GM19324 (cell line): ENCODE measurements around the gene IL26.
"Not testable (repeated sequence)": the region's sequence is repeated elsewhere in the genome, so short reads cannot be mapped to it uniquely, and the experiment has no call there.

Source experiments
- ATAC-seq: cut with Tn5 transposase; IDR thresholded peaks from one replicate; pipeline ENCODE4 v1.9.1; 2021; ENCODE audit warnings: mild to moderate bottlenecking, moderate library complexity; ENCODE audit not compliant: unreplicated experiment, low FRiP score

IL26 gene

DNA sequence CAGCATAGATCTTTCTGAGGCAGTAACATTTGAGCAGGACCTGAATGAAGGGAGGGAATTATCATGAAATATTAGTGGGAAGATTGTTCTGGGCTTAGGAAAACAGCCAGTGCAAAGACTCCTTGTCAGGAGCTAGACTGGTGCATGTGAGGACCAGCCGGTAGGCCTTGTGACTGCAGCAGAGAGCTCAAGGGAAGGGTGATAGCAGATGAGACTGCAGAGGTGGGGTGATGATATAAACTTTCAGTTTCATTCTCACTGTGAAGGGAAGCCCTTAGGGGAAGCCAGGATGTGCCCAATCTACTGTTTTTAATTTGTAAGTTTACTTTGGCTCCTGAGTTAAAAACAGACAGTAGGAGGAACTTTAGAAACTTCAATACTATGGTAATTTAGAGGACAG, 15.4 kb upstream of the IL26 start:
- peak; percentile 92 for ATAC-seq

DNA sequence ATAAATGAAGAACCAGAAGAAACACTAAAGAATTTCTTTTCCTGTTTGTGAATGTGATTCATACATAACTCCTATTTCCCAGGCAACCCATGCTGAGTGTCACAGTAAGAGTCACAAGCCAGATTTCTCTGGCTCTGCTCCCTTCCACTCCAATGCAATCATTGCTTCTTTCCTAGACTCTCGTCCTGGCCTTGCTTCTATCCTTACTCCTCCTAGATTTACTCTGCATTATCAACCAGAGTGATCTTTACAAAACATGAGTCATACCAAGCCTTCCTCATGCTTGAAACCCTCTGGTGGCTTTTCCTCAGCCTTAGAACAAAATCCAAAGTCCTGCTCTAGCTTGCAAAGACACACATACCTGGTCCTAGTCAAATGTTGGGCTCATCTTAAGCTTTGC, 14.5 kb upstream of the IL26 start:
- no peak for ATAC-seq

DNA sequence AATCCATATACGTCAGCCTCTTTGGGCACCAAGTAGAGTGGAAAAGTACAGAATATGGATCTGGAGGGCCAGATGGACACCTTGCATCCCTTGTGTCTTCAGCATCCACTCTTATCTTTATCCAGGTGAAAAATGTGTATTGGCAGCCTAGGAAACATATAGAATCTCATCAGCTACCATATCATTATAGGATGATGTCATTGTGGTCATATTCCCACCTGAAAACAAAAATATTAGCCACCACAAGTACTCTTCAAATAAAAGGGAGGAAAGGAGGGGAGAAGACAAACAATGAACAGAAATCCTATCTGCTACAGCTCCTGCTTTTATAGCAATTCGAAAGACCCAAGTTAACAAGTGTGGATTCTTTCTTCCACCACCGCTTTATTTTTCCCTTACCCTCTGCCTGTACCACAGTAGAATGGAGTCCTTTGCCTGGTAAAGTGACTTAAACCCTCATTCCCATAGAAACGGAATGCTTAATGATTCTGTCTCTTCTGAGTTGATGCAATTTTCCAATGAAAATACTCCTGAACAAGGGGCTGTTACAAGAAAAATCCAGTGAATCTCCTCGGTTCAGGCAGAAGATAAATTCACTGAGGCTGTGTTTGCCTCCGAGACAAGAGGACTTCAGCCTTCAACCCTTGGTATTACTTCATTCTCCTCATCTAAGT, 13.8 kb upstream of the IL26 start:
- ATAC-seq = no peak

DNA sequence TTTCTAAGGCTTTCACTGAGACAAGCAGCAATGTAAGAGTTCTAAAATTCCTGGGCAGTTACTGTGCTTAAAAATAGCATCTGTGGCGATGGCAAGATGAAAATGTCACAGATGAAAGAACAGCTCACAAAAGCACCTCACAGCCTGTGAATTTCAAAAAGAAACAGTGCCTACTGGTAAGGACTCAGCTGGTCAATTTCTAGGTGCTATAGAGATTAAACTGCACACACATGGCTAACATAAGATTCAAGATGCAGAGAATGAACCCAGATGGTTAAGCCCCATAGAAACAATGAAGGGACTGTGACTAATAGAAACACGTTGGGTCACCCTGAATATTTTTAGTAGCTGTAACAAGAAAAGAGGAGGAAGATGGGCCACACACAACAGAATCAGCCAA, 12.0 kb upstream of the IL26 start:
- ATAC-seq = no peak

DNA sequence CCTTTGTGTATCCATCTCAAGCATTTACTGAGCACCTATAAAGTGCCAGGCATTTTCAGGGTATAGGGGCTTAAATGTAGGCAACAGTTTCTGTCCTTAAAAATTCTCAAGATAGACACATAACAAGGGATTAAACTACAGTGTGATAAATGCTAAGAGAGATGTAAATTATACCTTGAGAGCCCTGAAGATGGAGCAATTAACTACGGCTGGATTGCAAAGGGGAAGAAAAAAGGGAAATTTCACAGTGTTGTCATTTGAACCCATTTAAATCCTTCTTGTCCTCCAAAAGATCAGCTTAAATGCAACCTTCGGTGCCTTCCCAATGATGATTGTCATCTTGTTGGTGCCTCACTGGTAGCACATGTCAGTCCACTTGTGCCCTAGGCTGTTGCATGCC, 11.5 kb upstream of the IL26 start:
- ATAC-seq = no peak

DNA sequence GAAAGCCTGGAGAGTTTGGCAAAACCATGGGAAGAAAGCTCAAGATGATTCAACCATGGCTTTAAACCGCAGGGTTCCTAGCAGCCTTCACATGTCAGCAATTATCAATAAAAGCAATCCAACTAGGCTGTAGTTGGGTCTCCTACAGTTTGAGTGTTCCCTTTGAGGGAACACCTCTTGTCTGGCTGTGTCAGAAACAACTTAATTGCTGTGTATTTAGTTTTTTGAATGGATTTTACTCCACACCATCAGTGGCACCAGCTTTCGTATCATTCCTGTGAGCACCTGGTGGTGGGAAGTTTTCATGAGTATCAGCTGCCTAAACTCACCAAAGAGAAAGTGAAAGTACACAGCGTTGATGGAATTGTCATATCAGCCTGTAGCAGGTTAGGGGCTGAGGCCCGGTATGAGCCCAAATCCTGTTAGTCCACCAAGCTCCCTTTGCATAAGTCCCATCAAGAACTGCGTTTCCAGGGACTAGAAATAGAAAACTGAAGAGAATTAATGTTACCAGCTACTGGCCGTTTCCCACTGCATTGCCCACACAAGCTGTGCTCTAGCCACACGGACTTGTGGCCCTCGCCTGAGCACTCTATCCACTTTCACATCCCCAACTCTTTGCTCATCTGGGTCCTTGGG, 10.9 kb upstream of the IL26 start:
- ATAC-seq = peak; percentile 66

DNA sequence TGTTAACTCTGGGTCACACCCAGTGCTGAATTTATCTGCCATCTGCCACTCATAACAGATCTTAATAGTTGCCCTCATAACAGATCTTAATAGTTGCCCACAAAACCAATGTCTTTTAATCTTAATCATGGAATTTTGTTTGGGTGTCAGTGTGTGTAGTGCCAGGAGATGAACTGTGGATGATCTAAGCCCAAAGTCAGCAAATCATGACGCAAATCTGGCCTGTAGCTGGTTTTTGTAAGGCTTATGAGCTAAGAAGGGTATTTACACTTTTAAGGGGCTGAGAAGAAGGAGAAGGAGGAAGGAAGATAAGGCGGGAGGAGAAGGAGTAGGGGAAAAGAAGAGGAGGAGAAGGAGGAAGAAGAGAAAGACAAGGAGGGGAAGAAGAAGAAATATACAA, 10.0 kb upstream of the IL26 start:
- ATAC-seq = no peak

DNA sequence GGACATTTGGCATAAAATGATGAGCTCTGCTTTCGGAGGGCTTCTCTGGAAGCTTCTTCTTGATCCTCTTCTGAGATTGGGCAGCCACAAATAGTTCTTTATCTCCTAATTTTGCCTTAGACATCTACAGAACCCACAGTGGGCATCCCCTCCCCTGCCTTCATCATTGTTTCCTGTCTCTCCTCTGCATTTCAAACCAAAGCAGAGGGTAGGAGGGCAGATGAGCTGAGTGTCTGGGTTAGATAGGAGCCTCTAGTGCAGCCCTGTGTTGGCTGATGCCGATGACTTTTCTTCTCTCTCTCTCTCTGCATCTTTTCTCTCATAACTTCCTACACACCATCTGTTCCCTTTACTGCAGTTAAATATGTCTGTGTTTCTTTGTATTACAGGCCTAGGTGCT, 8.5 kb upstream of the IL26 start:
- no peak for ATAC-seq

DNA sequence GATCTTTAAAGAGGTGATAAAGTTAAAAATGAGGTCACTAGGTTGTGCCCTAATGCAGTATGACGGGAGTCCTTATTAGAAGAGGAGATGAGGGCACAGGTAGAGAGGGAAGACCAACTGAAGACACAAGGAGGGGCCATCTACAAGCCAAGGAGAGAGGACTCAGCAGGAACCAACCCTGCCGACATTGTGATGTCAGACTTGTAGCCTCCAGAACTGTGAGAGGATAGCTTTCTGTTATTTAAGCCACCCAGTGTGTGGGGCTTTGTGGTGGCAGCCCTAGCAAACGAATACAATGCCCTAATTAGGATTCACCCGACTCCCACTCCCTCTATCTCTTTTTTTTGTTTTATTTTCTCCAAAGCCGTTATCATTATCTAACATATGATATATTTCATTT, 7.9 kb upstream of the IL26 start:
- no peak for ATAC-seq

DNA sequence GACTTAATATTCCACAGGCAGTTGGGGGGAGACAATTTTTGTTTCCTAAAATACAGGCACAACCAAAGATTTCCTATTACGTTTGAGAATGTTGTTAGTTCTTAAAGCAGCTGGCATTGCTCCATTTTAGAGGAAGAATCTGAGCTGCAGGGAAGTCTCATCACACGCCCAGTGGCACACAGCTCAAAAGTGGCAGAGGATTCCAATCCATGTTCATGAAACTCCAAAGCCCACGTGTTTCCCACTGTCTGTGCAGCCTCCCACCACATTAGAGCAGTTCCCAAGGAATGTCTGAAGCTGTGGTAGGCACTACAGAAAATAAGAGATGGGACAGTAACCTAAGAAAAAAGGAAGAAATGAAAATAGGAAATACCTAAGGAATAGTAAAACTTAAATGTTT, 6.1 kb upstream of the IL26 start:
- ATAC-seq = no peak

DNA sequence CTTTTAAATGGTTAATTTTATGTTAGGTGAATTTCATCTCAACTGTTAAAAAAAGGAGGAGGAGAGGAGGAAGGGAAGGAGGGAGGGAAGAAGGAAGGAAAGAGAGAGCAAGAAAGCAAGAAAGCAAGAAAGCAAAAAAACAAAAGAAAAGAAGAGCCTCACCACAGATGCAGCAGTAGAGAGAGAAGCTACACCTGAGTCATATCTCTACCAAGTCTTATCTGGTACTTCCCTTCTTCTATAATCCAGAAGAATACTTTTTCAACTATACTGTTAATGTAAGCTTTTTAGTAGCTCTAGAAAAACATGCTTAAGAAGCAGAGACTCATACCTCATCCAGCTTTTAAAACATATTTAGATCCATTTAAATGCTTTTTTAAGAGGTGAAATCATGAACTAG, 5.6 kb upstream of the IL26 start:
- no peak for ATAC-seq

DNA sequence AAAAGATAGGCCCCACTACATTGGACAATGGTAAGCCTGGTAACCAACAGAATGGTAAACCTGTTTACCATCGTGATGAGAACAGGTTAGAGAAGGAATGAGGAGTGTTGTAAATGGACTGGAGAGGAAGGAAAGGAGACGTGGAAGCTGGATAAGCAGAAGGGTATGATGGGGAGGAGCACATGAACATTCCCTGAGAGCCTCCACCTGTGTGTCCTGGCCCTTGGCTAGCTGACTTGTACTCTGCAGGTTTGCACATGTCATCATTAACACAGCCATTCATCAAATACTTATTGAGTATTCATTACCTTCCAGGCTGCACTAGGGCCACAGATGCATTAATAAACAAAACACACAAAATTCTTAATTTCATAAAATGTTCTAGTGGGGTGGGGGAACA, 4.3 kb upstream of the IL26 start:
- ATAC-seq = no peak

DNA sequence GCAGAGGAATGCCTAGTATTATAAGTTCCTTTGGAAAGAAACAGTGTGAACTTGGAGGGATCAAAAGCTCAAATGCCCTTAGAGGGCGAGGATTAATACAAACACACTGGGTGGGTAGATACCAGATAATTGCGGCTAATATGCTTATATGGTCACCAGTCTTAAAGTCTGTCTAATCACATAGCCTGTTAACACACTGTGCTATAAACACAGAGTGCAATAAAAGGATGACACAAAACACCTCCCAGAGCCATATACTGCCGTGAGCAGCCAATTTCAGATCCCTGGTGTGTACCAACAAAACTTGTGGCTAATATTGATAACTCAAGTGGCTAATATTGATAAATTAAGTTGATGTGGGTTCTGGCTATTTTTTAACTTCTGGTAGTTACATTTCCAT, 1.7 kb upstream of the IL26 start:
- no peak for ATAC-seq

DNA sequence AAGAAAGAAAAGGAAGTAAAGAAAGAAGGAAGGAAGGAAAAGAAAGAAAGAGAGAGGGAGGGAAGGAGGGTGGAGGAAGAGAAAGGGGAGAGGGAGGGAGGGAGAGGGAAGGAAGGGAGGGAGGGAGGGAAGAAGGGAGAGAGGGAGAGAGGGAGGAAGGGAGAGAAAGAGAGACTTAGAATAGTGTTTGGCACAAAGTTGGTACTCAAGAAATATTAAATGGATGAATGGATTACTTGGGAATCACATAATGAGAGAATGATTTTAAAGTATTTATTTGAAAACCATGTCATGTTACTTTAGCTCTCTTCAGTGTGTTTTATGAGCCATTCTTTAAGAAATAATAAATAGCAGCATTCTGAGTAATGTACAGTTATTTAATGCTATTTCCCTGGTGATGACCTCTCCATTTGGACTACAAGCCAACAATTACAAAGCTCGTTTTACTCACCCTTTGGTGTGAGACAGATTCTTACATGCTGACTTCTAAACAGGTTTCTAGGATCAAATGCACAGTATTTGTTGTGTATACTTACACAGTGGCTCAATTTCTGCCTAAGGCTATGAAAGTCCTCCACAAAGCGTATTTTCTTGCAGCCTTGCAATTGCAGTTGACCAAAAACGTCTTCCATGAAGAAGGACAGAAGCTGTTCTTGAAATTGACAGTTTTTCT, 861 bp downstream of the IL26 start:
- no peak for ATAC-seq

DNA sequence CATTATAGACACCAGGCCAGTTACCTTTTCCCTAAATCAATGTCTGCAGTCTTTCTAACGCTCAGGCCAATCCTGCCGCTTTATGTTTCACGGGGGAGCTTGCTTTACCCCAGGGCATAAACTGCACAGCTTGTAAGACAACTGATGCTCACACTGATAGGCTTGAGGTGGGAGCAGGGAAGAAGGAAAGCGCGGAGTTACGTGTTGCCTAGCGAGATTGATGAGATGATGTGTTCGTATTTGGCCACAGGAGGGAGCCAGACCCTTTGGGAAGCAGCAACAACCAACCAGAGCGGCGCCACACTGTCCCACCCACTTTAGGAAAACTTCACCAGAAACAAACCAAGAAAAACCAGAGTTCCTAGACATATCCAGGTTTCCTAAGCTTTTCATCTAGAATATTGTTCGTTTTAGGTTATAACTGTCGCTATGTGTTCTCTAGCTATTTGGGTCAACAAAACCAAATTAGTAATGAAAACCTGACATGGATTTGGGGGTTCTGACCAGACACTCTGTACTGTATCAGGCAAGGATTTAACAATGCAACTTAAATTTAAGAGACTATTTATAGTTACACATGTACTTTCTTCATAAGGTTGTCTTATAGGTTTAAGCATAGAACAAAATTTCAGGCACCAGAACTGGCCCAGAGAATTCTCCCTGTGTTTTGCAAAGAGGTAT, 2.4 kb downstream of the IL26 start:
- peak; percentile 71 for ATAC-seq

DNA sequence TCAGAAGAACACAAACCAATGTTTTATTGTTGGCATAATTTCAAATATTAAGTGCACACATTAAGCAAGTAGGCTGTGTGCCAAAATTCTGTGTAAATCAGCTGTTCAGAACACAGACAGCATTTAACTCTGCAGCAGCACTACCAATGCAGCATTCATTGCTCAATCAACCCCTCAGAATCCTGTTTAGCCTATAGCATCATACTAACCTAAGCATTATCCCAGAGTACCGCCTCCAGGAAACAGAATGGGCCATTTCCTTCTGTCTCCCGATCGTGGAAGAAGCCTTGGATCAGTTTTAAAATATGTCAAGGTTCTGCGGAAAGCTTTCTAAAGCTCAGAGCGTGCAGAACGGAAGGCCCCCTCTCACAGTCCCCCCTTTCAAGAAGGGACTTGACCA, 3.3 kb downstream of the IL26 start:
- ATAC-seq = no peak

DNA sequence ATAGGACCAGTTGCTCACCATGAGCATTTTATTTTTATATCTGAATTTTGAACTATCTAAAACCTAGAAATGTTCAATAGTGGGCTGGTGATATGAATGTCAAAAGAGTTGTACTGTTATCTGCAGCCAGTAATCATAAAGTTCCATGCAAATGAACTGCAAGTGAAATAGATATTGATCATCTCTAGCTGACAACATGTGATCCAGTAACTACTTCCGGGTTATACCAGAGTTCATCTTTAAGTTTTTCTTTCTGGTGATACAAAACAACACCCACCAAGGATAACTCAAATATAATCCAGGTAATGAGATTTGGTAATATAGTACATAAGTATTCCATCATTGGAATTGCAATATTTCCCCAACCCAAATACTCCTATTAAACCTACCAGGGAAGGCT, 4.1 kb downstream of the IL26 start:
- no peak for ATAC-seq

DNA sequence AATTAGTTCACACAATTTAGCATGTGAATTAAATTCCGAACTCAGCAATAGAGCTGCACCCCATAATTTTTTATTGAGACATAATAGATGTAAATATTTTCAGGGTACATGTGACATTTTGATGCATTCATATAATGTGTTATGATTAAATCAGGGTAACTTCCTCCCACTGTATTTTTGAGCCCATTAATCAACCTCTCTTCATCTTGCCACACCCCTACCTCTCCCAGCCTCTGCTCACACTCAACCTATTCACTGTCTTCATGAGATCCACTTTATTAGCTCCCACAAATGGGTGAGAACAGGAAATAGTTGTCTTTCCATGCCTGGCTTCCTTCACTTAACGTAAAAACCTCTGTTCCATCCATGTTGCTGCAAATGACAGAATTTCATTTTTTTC, 14.7 kb downstream of the IL26 start:
- ATAC-seq = no peak

DNA sequence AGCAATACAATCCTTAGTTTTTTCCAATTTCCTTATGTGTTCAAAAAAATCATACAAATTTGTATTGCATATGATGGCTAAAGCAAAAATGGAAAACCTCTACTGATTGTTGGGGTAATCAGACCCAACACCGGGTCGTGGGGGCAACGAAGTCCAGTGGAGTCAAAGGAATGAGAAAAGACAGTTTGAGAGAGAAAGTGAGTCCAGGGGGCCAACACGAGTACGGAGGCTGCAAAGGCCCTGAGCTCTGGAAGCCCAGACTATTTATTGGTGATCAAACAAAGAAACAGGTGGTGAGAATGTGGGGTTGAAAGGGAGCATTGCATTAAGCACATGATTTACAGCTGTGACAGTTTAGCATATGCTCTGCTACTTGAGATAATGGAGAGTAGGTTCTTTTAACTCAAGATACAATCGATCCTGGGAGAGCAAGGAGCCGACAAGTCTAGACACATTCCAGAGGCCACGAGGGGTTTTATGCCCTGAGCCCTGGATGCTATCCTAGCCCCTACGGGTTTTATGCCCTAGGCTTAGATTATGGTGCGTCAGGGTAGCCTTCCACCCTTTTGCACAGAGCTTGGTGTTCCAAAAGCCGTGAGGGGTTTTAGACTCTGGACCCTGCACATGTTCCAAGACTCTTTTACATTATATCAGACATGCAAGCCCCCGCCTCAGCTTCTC, 16.4 kb downstream of the IL26 start:
- ATAC-seq = not testable (repeated sequence)

DNA sequence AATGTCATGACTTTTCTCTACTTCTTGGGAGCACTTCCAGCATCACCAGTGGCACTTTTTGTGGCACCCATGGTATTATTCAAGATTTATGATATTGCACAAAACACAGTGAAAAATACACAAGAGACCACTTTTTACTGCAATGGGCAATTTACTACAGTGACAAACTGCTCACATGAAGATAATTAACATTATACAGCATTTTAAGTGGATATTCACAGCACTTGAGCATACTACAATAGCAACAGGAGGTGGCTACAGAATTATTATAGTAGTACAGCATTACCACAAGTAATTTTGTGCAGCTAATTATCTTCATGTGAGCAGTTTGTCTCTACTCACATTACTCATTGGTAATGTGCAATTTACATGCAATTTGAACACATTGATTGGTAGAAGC, 18.3 kb downstream of the IL26 start:
- ATAC-seq = no peak

DNA sequence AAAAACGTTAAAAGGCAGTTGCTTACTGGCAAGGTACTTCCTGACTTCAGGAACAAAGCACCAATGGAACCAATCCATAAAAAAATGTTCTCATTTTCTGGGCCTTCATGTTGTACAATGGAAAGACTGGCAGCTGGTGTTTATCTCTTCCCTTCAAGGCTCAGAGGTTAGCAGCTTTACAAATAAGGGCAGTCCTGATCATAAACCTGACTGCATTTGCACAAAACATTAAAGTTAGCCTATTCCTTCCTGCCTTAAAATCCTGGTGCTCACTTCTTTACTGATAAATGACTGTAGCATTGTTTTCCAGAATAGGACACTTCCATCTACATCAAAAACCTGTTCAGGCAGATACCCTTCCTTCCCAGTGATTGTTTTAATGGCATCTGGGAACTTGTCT, 19.2 kb downstream of the IL26 start:
- no peak for ATAC-seq
